ENCODE data around the gene ETV1.

Gene ETV1

DNA sequence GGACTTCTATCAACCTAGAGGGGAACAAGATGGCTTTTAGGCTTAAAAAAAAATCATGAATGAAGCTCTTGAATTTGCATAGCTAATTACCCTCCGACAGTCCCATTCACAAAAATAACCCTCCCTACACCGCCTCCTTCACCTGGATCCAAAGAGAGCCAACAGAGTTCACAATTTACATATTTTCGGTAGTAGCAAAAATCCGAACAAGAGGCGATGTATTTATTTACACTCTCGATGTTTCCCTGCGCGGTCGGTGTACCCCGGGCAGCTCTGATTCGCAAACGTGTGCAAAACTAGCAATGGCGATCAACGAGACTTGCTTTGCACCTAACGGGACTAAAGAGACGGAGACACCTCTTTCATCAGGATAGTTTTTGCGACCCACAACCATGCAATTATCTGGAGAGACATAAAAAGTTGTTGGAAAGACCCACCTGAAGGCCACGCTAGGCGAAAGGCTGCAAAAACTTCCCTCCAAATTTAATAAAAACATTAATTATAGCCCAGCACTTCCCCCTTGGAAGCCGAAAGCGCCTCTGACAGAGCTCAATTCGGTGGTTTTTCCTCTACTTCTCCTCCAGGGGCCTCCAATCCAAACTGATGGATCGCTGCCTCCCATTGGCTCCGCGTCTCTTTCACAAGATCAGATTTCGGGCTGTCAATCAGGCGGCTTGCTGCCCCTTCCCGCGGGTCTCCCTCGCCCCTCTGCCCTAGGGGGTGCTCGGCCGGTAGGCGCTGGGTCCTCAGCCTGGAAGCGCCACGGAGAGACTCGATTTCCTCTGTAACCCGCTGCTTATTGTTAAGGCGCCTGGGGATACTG, at the start of gene ETV1:
TSS of gene ETV1 (minus strand) at position 541 of the 823 bp plus-strand sequence. CDS start 614 bp downstream, outside the sequence.
- no peak for DNase-seq (ENCODE audit: low read depth, low spot score)

DNA sequence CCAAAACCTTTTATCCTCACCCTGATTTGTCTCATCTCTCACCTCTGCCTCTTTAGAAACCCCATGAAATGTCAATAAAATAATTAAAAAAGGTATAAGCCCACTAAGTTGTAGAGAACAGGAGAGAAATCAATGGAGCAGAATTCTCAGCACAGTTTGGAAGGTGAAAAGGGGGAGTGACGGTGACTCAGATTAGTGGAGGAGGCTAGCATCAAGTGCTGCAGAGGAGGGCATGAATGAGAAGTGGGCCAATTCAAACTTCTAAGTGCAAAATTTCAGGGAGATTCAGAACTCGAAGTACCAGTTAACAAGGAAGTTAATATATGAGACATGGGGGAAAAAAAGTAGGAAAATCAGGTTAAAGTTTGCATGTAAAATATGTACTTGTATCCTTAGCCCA, 34.9 kb upstream of the ETV1 start:
- DNase-seq (ENCODE audit: low read depth, low spot score): no peak

- DNase-seq (ENCODE audit: low read depth, low spot score): no peak
Measured at GRCh38 chr7:14023838-14024237, 34.4 kb upstream of the ETV1 start.

- no peak for DNase-seq (ENCODE audit: low read depth, low spot score)
Measured at GRCh38 chr7:14023342-14023741, 33.9 kb upstream of the ETV1 start.

- DNase-seq (ENCODE audit: low read depth, low spot score): no peak
Measured at GRCh38 chr7:14021069-14021468, 31.6 kb upstream of the ETV1 start.

- DNase-seq (ENCODE audit: low read depth, low spot score): no peak
Measured at GRCh38 chr7:14020339-14020900, 31.0 kb upstream of the ETV1 start.

- DNase-seq (ENCODE audit: low read depth, low spot score): no peak
Measured at GRCh38 chr7:14018751-14019150, 29.3 kb upstream of the ETV1 start.

- no peak for DNase-seq (ENCODE audit: low read depth, low spot score)
Measured at GRCh38 chr7:14016950-14017349, 27.5 kb upstream of the ETV1 start.

- no peak for DNase-seq (ENCODE audit: low read depth, low spot score)
Measured at GRCh38 chr7:14013898-14014297, 24.4 kb upstream of the ETV1 start.

DNA sequence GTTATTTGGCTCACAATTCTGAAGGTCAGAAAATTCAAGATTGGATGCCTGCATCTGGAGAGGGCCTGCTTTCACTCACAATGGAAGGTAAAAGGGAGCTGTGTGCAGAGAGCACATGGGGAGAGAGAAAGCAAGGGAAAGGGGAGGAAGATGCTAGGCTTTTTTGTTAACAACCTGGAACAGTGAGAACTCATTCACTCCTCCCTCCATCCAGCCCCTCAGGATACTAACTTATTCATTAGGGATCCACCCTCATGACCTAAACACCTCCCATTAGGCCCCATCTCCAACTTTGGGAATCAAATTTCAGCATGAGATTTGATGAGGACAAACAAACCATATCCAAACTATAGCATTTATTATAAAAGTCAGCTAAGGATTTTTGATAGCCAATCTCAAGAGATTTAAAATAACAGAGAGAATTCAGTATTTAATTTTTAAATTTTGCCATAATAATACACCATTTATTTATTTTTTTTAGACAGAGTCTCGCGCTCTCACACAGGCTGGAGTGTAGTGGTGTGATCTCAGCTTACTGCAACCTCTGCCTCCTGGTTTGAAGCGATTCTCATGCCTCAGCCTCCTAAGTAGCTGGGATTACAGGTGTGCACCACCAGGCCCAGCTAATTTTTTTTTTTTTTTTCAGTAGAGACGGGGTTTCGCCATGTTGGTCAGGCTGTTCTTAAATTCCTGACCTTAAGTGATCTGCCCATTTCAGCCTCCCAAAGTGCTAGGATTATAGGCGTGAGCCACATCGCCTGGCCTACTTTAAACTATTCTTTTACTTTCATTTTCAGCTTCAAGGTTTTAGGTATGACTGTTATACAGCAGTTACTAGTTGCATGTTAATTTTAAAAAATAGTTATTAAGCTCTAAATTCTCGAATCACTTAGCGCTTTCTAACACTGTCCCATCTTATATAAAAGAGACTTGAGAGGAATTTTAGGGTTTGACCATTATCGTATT, 20.3 kb upstream of the ETV1 start:
- no peak for DNase-seq (ENCODE audit: low read depth, low spot score)

- no peak for DNase-seq (ENCODE audit: low read depth, low spot score)
Measured at GRCh38 chr7:14001139-14001538, 11.7 kb upstream of the ETV1 start.

DNA sequence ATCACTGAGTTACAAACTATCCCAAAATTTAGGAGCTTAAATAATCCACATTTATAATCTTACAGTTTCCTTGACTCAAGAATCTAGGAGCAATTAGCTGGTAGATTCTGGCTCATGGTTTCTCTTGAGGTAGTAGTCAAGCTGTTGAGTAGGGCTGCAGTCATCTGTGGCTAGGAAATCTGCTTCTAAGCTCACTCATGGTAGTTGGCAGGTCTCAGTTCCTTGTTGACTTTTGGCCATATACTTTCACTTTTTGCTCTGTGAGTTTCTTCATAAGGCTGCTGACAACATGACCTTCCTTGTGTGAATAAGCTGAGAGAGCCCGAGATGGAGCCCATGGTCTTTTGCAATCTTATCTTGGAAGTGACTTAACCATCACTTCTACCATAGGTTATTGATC, 10.8 kb upstream of the ETV1 start:
- no peak for DNase-seq (ENCODE audit: low read depth, low spot score)

- DNase-seq (ENCODE audit: low read depth, low spot score): no peak
Measured at GRCh38 chr7:13998866-13999265, 9.4 kb upstream of the ETV1 start.

DNA sequence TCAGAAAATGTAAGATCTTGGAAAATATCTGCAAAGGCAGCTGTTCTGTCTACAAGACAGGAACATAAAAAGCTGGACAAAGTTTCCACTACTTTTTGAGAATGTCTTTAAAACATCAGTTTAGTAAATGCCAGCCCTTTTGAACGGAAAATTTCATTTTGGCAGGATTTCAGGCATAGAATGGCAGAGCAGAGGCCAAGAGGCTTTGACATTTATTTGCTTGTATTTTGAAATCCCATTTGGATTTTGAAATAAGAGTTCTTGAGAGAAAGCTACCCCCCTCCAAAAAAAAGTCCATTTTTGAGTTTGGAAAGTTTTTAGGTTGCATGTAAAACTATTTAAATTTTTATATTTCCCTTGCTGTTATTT, 3.1 kb upstream of the ETV1 start:
- no peak for DNase-seq (ENCODE audit: low read depth, low spot score)

DNA sequence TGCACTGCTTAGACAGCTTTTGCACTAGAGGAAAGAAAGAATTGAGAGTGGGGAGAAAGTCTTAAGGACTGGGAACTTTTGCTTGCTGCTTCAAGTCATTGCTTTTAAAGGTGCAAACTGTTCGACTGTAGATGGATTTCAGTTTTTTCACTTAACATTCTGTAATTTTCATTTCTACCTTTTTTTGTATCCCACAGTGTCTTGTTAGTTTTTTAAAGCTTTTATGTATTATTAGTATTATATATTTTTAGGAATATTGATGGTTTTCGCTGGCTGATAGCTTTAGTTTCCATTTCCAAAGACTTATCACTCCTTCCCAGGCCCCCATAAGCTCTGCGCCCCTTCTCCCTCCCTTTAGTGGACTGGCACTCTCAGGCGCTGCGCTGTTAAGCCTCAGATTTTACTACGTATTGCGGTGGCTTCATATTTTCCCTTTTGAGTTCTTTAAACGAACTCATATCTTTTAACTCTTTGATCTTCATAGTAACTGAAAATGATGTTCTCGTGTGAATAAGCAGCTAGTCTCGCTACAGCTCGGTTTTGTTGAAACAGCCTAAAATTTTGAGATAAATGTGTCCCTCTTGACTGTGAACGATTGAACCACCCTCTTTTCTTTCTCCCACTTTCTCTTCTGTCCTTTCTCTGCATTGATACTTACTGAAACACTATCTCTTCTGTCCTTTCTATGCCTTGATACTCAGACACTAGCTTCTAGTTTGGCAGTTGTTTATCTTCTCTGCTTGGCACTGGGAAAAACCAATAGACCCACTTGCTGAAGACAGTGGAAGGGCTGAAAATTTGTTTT, 2.5 kb upstream of the ETV1 start:
- no peak for DNase-seq (ENCODE audit: low read depth, low spot score)

DNA sequence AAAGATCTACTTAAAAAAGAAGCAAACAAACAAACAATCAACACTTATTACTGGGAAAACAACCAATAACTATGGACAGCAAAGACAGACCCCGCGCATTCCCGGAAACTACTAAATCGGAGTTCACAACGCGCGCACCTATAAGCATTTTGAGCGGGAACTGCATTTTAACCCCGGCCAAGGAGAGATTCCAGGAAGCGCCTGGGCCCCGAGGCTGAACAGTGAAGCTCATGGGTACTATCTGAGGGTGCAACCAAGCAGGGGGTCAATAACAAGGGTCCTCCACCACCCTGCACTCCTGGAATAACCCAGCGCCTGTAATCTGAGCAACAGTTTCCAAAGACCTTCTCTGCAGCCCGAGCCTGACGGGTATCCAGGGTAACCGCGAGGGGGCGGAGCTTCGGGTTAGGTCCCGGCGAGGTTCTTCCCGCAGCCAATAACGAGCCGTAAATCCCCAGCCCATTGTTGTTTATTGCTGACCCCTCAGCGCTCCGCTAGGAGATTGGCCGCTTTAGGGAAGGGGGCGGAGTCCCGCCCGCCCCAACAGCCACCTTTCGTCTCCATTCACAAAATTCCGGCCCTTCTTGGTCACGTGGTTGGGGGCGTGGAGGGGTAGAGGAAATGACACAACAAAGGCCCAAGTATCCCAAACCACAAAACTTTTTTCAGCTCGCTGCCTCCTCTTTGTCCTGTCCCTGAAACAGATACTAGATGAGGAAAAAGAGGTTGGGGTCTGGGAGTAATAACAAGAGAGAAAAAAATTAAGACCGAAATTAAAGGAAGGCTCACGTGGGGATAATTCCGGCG, 1.7 kb upstream of the ETV1 start:
- peak; percentile 95 for DNase-seq (ENCODE audit: low read depth, low spot score)

- no peak for DNase-seq (ENCODE audit: low read depth, low spot score)
Measured at GRCh38 chr7:13990319-13990983, 985 bp upstream of the ETV1 start.

GRCh38 chr7:13989949-13990305, 461 bp upstream of the ETV1 start:
- no peak for DNase-seq (ENCODE audit: low read depth, low spot score)

- DNase-seq (ENCODE audit: low read depth, low spot score): no peak
Measured at GRCh38 chr7:13988731-13989125, 738 bp downstream of the ETV1 start.

- no peak for DNase-seq (ENCODE audit: low read depth, low spot score)
Measured at GRCh38 chr7:13988065-13988464, 1.4 kb downstream of the ETV1 start.
